ENCODE measurements around the gene SERPINB2. TPM values are rescaled to one million over a fixed set of nuclear protein-coding genes. Genes with fewer than 3 reads are reported as not detected.
"Not testable (repeated sequence)": the region's sequence is repeated elsewhere in the genome, so short reads cannot be mapped to it uniquely, and the experiment has no call there.

The SERPINB2 gene
- total RNA-seq, 4 donors from 2014 or later: not detected

- H3K27ac ChIP-seq: no peak overlapping the region
- DNase-seq: no peak
- TF ChIP-seq CTCF (IDR thresholded peaks at IDR 0.05): no peak
- TF ChIP-seq POLR2A (IDR thresholded peaks at IDR 0.05): no peak
- H3K4me1 ChIP-seq: peaks cover 0 to 8% (median 3%) of the 10 kb centered on the region in 4 donors
- no peaks in the 10 kb centered on the region for H3K27me3 ChIP-seq
- H3K36me3 ChIP-seq: no peaks in the 10 kb centered on the region
- peak overlapping the region; percentile 39 to 51 (median 44) for H3K4me3 ChIP-seq
- no peaks in the 10 kb centered on the region for H3K9me3 ChIP-seq
Measured at GRCh38 chr18:63936932-63937393, 49.5 kb downstream of the SERPINB2 start.

- no peak for DNase-seq
- H3K27ac ChIP-seq: no peak overlapping the region
- no peaks in the 10 kb centered on the region for H3K36me3 ChIP-seq
- H3K4me3 ChIP-seq: no peak overlapping the region
- TF ChIP-seq POLR2A (IDR thresholded peaks at IDR 0.05) (no peak), CTCF (IDR thresholded peaks at IDR 0.05) (no peak)
- H3K27me3 ChIP-seq: no peaks in the 10 kb centered on the region
- no peaks in the 10 kb centered on the region for H3K9me3 ChIP-seq
- peaks cover 0 to 8% (median 3%) of the 10 kb centered on the region in 4 donors for H3K4me1 ChIP-seq
Measured at GRCh38 chr18:63940008-63940407, 52.5 kb downstream of the SERPINB2 start.

GRCh38 chr18:63940543-63941050 is 53.1 kb downstream of the SERPINB2 start:
- not testable (repeated sequence) for DNase-seq, H3K4me3 ChIP-seq

GRCh38 chr18:63947051-63947790 is 59.7 kb downstream of the SERPINB2 start:
- TF ChIP-seq POLR2A (IDR thresholded peaks at IDR 0.05): no peak
- no peak for TF ChIP-seq CTCF (IDR thresholded peaks at IDR 0.05)
- peaks cover 0 to 6% (median 2%) of the 10 kb centered on the region in 4 donors for H3K4me1 ChIP-seq
- no peaks in the 10 kb centered on the region for H3K27me3 ChIP-seq
- no peak for DNase-seq
- no peaks in the 10 kb centered on the region for H3K36me3 ChIP-seq
- no peaks in the 10 kb centered on the region for H3K9me3 ChIP-seq
- no peak overlapping the region for H3K4me3 ChIP-seq
- H3K27ac ChIP-seq: no peak overlapping the region

More at GRCh38 chr18:63940543-63941050, 53.1 kb downstream of the SERPINB2 start:
- not testable (repeated sequence) for H3K27ac ChIP-seq, H3K36me3 ChIP-seq, H3K4me1 ChIP-seq, H3K9me3 ChIP-seq, H3K27me3 ChIP-seq

GRCh38 chr18:63949068-63949737 is 61.7 kb downstream of the SERPINB2 start, which contains the start of gene HMSD:
Gene HMSD (plus strand): TSS chr18:63949301. CDS start chr18:63953456, 4,155 bp downstream.
- Histone ChIP-seq H3K36me3 (no peaks in the 10 kb centered on the region), H3K27ac (peak within 1 kb of the TSS in 1 of 4 donors; percentile 17), H3K4me1 (peaks cover 0 to 6% (median 2%) of the 10 kb centered on the region in 4 donors), H3K9me3 (no peaks in the 10 kb centered on the region), H3K27me3 (no peaks in the 10 kb centered on the region), H3K4me3 (peak within 1 kb of the TSS; percentile 13 to 42 (median 40))
- peak in 4 of 6 experiments; percentile 43 to 56 (median 48) for TF ChIP-seq CTCF (IDR thresholded peaks at IDR 0.05)
- TF ChIP-seq POLR2A (IDR thresholded peaks at IDR 0.05): no peak
- DNase-seq: peak; percentile 59 to 81 (median 78)

- no peaks in the 10 kb centered on the region for H3K36me3 ChIP-seq
- H3K27me3 ChIP-seq: no peaks in the 10 kb centered on the region
- no peaks in the 10 kb centered on the region for H3K9me3 ChIP-seq
- DNase-seq: no peak
- peaks cover 0 to 6% (median 2%) of the 10 kb centered on the region in 4 donors for H3K4me1 ChIP-seq
- no peak overlapping the region for H3K27ac ChIP-seq
- TF ChIP-seq CTCF (IDR thresholded peaks at IDR 0.05) (no peak), POLR2A (IDR thresholded peaks at IDR 0.05) (no peak)
- H3K4me3 ChIP-seq: no peak overlapping the region
Measured at GRCh38 chr18:63951302-63951705, 63.8 kb downstream of the SERPINB2 start.
